ENCODE measurements around the gene RUFY4.

The RUFY4 gene

GRCh38 chr2:218047536-218048225, 21.4 kb upstream of the RUFY4 start:
- no peak for DNase-seq
- peaks cover 4% of the 10 kb centered on the region for H3K4me1 Mint-ChIP-seq
- H3K4me3 Mint-ChIP-seq = no peak overlapping the region
- H3K27ac Mint-ChIP-seq = no peak overlapping the region
- peaks cover 21% of the 10 kb centered on the region for H3K9me3 Mint-ChIP-seq
- H3K27me3 Mint-ChIP-seq (ENCODE audit: low read depth, poor library complexity) = peaks cover 15% of the 10 kb centered on the region
- TF ChIP-seq, protein P1, sequence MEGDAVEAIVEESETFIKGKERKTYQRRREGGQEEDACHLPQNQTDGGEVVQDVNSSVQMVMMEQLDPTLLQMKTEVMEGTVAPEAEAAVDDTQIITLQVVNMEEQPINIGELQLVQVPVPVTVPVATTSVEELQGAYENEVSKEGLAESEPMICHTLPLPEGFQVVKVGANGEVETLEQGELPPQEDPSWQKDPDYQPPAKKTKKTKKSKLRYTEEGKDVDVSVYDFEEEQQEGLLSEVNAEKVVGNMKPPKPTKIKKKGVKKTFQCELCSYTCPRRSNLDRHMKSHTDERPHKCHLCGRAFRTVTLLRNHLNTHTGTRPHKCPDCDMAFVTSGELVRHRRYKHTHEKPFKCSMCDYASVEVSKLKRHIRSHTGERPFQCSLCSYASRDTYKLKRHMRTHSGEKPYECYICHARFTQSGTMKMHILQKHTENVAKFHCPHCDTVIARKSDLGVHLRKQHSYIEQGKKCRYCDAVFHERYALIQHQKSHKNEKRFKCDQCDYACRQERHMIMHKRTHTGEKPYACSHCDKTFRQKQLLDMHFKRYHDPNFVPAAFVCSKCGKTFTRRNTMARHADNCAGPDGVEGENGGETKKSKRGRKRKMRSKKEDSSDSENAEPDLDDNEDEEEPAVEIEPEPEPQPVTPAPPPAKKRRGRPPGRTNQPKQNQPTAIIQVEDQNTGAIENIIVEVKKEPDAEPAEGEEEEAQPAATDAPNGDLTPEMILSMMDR (IDR thresholded peaks at IDR 0.05) = no peak
- H3K36me3 Mint-ChIP-seq (ENCODE audit: low read depth) = no peaks in the 10 kb centered on the region

GRCh38 chr2:218051903-218052302, 17.1 kb upstream of the RUFY4 start:
- DNase-seq = no peak
- no peak overlapping the region for H3K4me3 Mint-ChIP-seq
- no peaks in the 10 kb centered on the region for H3K36me3 Mint-ChIP-seq (ENCODE audit: low read depth)
- TF ChIP-seq, protein P1 (IDR thresholded peaks at IDR 0.05) = no peak
- H3K27ac Mint-ChIP-seq = no peak overlapping the region
- peaks cover 9% of the 10 kb centered on the region for H3K9me3 Mint-ChIP-seq
- peaks cover 24% of the 10 kb centered on the region for H3K27me3 Mint-ChIP-seq (ENCODE audit: low read depth, poor library complexity)
- peaks cover 4% of the 10 kb centered on the region for H3K4me1 Mint-ChIP-seq

GRCh38 chr2:218059289-218059688, 9.8 kb upstream of the RUFY4 start:
- H3K9me3 Mint-ChIP-seq = no peaks in the 10 kb centered on the region

GRCh38 chr2:218060118-218060517, 8.9 kb upstream of the RUFY4 start:
- no peak overlapping the region for H3K27ac Mint-ChIP-seq
- H3K27me3 Mint-ChIP-seq (ENCODE audit: low read depth, poor library complexity) = peaks cover 66% of the 10 kb centered on the region
- DNase-seq = no peak
- no peak overlapping the region for H3K4me3 Mint-ChIP-seq
- peaks cover 4% of the 10 kb centered on the region for H3K4me1 Mint-ChIP-seq
- no peaks in the 10 kb centered on the region for H3K9me3 Mint-ChIP-seq
- TF ChIP-seq, protein P1 (IDR thresholded peaks at IDR 0.05) = no peak
- no peaks in the 10 kb centered on the region for H3K36me3 Mint-ChIP-seq (ENCODE audit: low read depth)

More at GRCh38 chr2:218059289-218059688, 9.8 kb upstream of the RUFY4 start:
- Mint-ChIP-seq H3K4me3 (no peak overlapping the region), H3K4me1 (no peaks in the 10 kb centered on the region), H3K36me3 (ENCODE audit: low read depth) (no peaks in the 10 kb centered on the region), H3K27ac (no peak overlapping the region), H3K27me3 (ENCODE audit: low read depth, poor library complexity) (peaks cover 61% of the 10 kb centered on the region)
- DNase-seq = no peak
- TF ChIP-seq, protein P1 (IDR thresholded peaks at IDR 0.05) = no peak

DNA sequence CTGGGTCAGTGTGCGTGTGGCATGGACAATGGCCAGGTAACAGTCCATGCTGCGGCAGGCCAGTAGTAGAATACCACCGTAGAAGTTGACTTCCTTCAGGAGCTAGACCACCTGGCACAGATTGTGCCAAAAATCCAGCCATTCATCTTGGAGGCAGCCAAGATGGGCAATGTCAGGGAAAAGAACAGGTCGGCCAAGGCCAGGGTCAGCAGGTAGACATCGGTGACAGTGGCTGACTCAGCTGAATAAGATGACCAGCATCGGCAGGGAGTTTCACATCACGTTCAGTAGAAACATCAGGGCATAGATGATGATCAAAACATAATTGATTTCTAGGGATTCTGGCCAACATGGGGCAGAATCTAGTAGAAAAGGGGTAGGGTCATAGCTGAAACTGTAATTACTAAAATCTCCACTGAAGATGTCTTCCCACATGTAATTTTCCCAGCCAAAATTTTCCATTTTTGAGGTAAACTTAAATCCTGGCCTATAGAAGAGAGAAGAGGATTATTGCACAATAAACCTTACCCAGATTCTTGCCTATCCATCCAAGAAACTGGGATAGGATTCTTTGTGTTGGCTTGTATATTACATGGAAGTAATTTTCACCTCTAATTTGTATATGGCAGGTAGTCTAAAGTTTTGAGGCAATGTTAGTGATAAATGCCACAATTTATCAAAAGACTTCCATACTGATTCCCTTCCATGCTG, 7.9 kb upstream of the RUFY4 start:
- Mint-ChIP-seq H3K9me3 (no peaks in the 10 kb centered on the region), H3K27ac (no peak overlapping the region), H3K4me1 (peaks cover 8% of the 10 kb centered on the region), H3K4me3 (no peak overlapping the region), H3K36me3 (ENCODE audit: low read depth) (no peaks in the 10 kb centered on the region), H3K27me3 (ENCODE audit: low read depth, poor library complexity) (peaks cover 60% of the 10 kb centered on the region)
- DNase-seq = no peak
- TF ChIP-seq, protein P1 (IDR thresholded peaks at IDR 0.05) = no peak

Data from nephron progenitor cell (in vitro differentiated cells).